SH-SY5Y (cell line): ENCODE results near the gene MS4A4E.

ENCODE experiments used
- GATA2 ChIP-seq: IDR thresholded peaks from 2 replicates; pipeline ENCODE4 v1.6.1; 2011; ENCODE audit warnings: mild to moderate bottlenecking, low read depth, low read length
- GATA3 ChIP-seq: IDR thresholded peaks from 2 replicates; pipeline ENCODE4 v1.6.1; 2011; ENCODE audit warnings: low read depth, mild to moderate bottlenecking, low read length, moderate library complexity

DNA sequence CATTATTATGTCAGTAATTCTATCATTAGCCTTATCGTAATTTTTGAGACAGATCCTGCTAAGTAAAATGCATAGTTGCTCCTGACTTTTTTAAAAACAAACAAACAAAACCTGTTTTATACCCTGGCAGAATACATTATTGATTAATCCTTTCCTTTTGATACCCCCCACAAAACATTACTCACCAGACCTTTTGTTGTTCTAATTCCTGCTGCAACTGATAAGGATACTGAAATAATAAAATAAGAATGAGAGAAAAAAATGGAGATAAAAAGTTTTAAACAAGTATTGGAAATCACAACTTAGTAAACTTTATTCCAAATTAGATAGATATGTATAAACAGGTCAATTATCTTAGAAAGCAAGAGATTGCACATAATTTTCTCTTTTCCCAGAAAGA, 28.6 kb downstream of the MS4A4E start:
- TF ChIP-seq GATA2 (no peak), GATA3 (no peak)
